HEK293 (cell line): ENCODE measurements around the gene CYP27B1.
A peak's percentile ranks its signal among the peaks of the same experiment; 100 is the strongest.

Source experiments
- HIC1 ChIP-seq: fragments of 450-650 bp; formaldehyde crosslinking; IDR thresholded peaks from 2 replicates; pipeline ENCODE4 v1.5.1; 2016; ENCODE audit warnings: missing biosample characterization, missing genetic modification characterization
- HOXC10 ChIP-seq: sonication (generic); formaldehyde crosslinking; IDR thresholded peaks from 2 replicates; pipeline ENCODE4 v1.8.1; 2023; ENCODE audit warnings: mild to moderate bottlenecking, missing genetic modification reagents
- KLF8 ChIP-seq: fragments of 450-650 bp; formaldehyde crosslinking; IDR thresholded peaks from 2 replicates; pipeline ENCODE4 v1.5.1; 2016; ENCODE audit warnings: missing biosample characterization, missing genetic modification characterization
- SP7 ChIP-seq: fragments of 450-650 bp; formaldehyde crosslinking; IDR thresholded peaks from 2 replicates; pipeline ENCODE4 v1.5.1; 2016; ENCODE audit warnings: missing biosample characterization, missing genetic modification characterization
- TSHZ1 ChIP-seq: fragments of 450-650 bp; formaldehyde crosslinking; IDR thresholded peaks from 2 replicates; pipeline ENCODE4 v1.5.1; 2016; ENCODE audit warnings: missing biosample characterization, missing genetic modification characterization, borderline replicate concordance
- YY2 ChIP-seq: fragments of 450-650 bp; formaldehyde crosslinking; IDR thresholded peaks from 2 replicates; pipeline ENCODE4 v1.5.1; 2016; ENCODE audit warnings: missing biosample characterization, missing genetic modification characterization
- ZBTB1 ChIP-seq: fragments of 450-650 bp; formaldehyde crosslinking; IDR thresholded peaks from 2 replicates; pipeline ENCODE4 v1.5.1; 2016; ENCODE audit warnings: missing biosample characterization, missing genetic modification characterization
- ZNF10 ChIP-seq: fragments of 450-650 bp; formaldehyde crosslinking; IDR thresholded peaks from 2 replicates; pipeline ENCODE4 v1.5.1; 2017; ENCODE audit warnings: missing biosample characterization, missing genetic modification characterization
- ZNF138 ChIP-seq: fragments of 450-650 bp; formaldehyde crosslinking; IDR thresholded peaks from 2 replicates; pipeline ENCODE4 v1.5.1; 2016; ENCODE audit warnings: missing biosample characterization, missing genetic modification characterization, borderline replicate concordance
- ZNF140 ChIP-seq: fragments of 450-650 bp; formaldehyde crosslinking; IDR thresholded peaks from 2 replicates; pipeline ENCODE4 v1.5.1; 2016; ENCODE audit warnings: missing biosample characterization, missing genetic modification characterization
- ZNF2 ChIP-seq: fragments of 450-650 bp; formaldehyde crosslinking; IDR thresholded peaks from 2 replicates; pipeline ENCODE4 v1.5.1; 2016; ENCODE audit warnings: missing biosample characterization, missing genetic modification characterization
- ZNF211 ChIP-seq: fragments of 450-650 bp; formaldehyde crosslinking; IDR thresholded peaks from 2 replicates; pipeline ENCODE4 v1.5.1; 2016; ENCODE audit warnings: low read depth, missing biosample characterization, missing genetic modification characterization
- ZNF24 ChIP-seq: fragments of 450-650 bp; formaldehyde crosslinking; IDR thresholded peaks from 2 replicates; pipeline ENCODE4 v1.5.1; 2016; ENCODE audit warnings: missing biosample characterization, missing genetic modification characterization
- ZNF292 ChIP-seq: fragments of 450-650 bp; formaldehyde crosslinking; IDR thresholded peaks from 2 replicates; pipeline ENCODE4 v1.5.1; 2016; ENCODE audit warnings: low read depth, missing biosample characterization, missing genetic modification characterization, borderline replicate concordance
- ZNF335 ChIP-seq: fragments of 450-650 bp; formaldehyde crosslinking; conservative IDR thresholded peaks from 2 replicates; pipeline ENCODE4 v1.5.1; 2016; ENCODE audit warnings: missing biosample characterization, missing genetic modification characterization
- ZNF341 ChIP-seq: fragments of 450-650 bp; formaldehyde crosslinking; IDR thresholded peaks from 2 replicates; pipeline ENCODE4; 2016; ENCODE audit warnings: low read depth, missing biosample characterization, missing genetic modification characterization
- ZNF350 ChIP-seq: fragments of 450-650 bp; formaldehyde crosslinking; IDR thresholded peaks from 2 replicates; pipeline ENCODE4 v1.5.0; 2017; ENCODE audit warnings: missing biosample characterization, mild to moderate bottlenecking, missing genetic modification characterization
- ZNF354C ChIP-seq: fragments of 450-650 bp; formaldehyde crosslinking; IDR thresholded peaks from 2 replicates; pipeline ENCODE4 v1.5.1; 2016; ENCODE audit warnings: missing biosample characterization, missing genetic modification characterization, low read depth, borderline replicate concordance
- ZNF404 ChIP-seq: fragments of 450-650 bp; formaldehyde crosslinking; IDR thresholded peaks from 2 replicates; pipeline ENCODE4 v1.5.1; 2017; ENCODE audit warnings: missing biosample characterization, missing genetic modification characterization
- ZNF473 ChIP-seq: fragments of 450-650 bp; formaldehyde crosslinking; IDR thresholded peaks from 2 replicates; pipeline ENCODE4 v1.5.1; 2017; ENCODE audit warnings: missing biosample characterization, missing genetic modification characterization
- ZNF48 ChIP-seq: fragments of 450-650 bp; formaldehyde crosslinking; IDR thresholded peaks from 2 replicates; pipeline ENCODE4 v1.5.1; 2016; ENCODE audit warnings: missing biosample characterization, missing genetic modification characterization
- ZNF510 ChIP-seq: fragments of 450-650 bp; formaldehyde crosslinking; IDR thresholded peaks from 2 replicates; pipeline ENCODE4 v1.5.1; 2018; ENCODE audit warnings: mild to moderate bottlenecking, missing genetic modification characterization, missing biosample characterization; ENCODE audit not compliant: insufficient replicate concordance
- ZNF530 ChIP-seq: fragments of 450-650 bp; formaldehyde crosslinking; IDR thresholded peaks from 2 replicates; pipeline ENCODE4 v1.5.1; 2016; ENCODE audit warnings: low read depth, missing biosample characterization, missing genetic modification characterization
- ZNF571 ChIP-seq: fragments of 450-650 bp; formaldehyde crosslinking; IDR thresholded peaks from 2 replicates; pipeline ENCODE4 v1.5.0; 2017; ENCODE audit warnings: missing biosample characterization, missing genetic modification characterization
- ZNF580 ChIP-seq: fragments of 450-650 bp; formaldehyde crosslinking; IDR thresholded peaks from 2 replicates; pipeline ENCODE4 v1.5.1; 2016; ENCODE audit warnings: missing biosample characterization, missing genetic modification characterization
- ZNF629 ChIP-seq: fragments of 450-650 bp; formaldehyde crosslinking; IDR thresholded peaks from 2 replicates; pipeline ENCODE4 v1.5.1; 2017; ENCODE audit warnings: missing biosample characterization, missing genetic modification characterization
- ZNF660 ChIP-seq: fragments of 450-650 bp; IDR thresholded peaks from 2 replicates; pipeline ENCODE4 v1.5.1; 2018; ENCODE audit warnings: missing biosample characterization, mild to moderate bottlenecking, missing genetic modification characterization
- TF ChIP-seq, protein P1 (sequence below): fragments of 450-650 bp; formaldehyde crosslinking; IDR thresholded peaks from 2 replicates; pipeline ENCODE4 v1.5.1; 2016; ENCODE audit warnings: missing biosample characterization, missing genetic modification characterization
- TF ChIP-seq, protein P2 (sequence below): fragments of 450-650 bp; formaldehyde crosslinking; optimal IDR thresholded peaks from 2 replicates; pipeline ENCODE3; 2016; ENCODE audit warnings: missing biosample characterization, mild to moderate bottlenecking, missing genetic modification characterization

The CYP27B1 gene

GRCh38 chr12:57782608-57783465 lies 16.0 kb upstream of the CYP27B1 start, which contains the start of gene TSFM (continued):
- TF ChIP-seq HIC1 (tag by site-specific recombination) (0 out of 2 replicates have a peak, but pooled peaks have one; percentile 43), ZNF211 (tag by site-specific recombination) (no peak), ZNF350 (tag by site-specific recombination) (no peak), ZNF404 (tag by site-specific recombination) (no peak), ZNF580 (tag by site-specific recombination) (peak; percentile 95), ZNF138 (0 out of 2 replicates have a peak, but pooled peaks have one; percentile 12), ZNF341 (tag by site-specific recombination) (peak; percentile 42; the same call in 1 of the 2 replicates), ZNF629 (tag by site-specific recombination) (peak; percentile 87), ZNF335 (tag by site-specific recombination) (peak; percentile 89), TSHZ1 (tag by site-specific recombination) (no peak), ZNF140 (tag by site-specific recombination) (no peak), ZNF354C (tag by site-specific recombination) (no peak), ZNF473 (tag by site-specific recombination) (0 out of 2 replicates have a peak, but pooled peaks have one; percentile 30), HOXC10 (CRISPR knock-in tag) (no peak), ZNF2 (tag by site-specific recombination) (peak; percentile 96), ZNF10 (tag by site-specific recombination) (peak; percentile 74), KLF8 (tag by site-specific recombination) (peak; percentile 89), ZBTB1 (tag by site-specific recombination) (peak; percentile 85; the same call in 1 of the 2 replicates), ZNF660 (tag by site-specific recombination) (peak; percentile 98), ZNF530 (no peak), YY2 (peak; percentile 67), ZNF292 (tag by site-specific recombination) (no peak), ZNF48 (tag by site-specific recombination) (no peak), ZNF571 (no peak), ZNF24 (tag by site-specific recombination) (peak; percentile 91), SP7 (peak; percentile 93), ZNF510 (tag by site-specific recombination) (no peak)
- TF ChIP-seq, protein P1, sequence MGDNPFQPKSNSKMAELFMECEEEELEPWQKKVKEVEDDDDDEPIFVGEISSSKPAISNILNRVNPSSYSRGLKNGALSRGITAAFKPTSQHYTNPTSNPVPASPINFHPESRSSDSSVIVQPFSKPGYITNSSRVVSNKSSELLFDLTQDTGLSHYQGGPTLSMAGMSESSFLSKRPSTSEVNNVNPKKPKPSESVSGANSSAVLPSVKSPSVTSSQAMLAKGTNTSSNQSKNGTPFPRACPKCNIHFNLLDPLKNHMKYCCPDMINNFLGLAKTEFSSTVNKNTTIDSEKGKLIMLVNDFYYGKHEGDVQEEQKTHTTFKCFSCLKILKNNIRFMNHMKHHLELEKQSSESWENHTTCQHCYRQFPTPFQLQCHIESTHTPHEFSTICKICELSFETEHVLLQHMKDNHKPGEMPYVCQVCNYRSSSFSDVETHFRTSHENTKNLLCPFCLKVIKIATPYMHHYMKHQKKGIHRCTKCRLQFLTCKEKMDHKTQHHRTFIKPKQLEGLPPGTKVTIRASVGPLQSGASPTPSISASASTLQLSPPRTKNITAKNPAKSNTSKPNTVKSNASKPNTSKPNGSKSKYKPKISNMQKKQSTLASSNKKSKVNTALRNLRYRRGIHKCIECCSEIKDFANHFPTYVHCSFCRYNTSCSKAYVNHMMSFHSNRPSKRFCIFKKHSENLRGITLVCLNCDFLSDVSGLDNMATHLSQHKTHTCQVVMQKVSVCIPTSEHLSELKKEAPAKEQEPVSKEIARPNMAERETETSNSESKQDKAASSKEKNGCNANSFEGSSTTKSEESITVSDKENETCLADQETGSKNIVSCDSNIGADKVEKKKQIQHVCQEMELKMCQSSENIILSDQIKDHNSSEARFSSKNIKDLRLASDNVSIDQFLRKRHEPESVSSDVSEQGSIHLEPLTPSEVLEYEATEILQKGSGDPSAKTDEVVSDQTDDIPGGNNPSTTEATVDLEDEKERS (tag by site-specific recombination): peak; percentile 78; the same call in 1 of the 2 replicates
- TF ChIP-seq, protein P2, sequence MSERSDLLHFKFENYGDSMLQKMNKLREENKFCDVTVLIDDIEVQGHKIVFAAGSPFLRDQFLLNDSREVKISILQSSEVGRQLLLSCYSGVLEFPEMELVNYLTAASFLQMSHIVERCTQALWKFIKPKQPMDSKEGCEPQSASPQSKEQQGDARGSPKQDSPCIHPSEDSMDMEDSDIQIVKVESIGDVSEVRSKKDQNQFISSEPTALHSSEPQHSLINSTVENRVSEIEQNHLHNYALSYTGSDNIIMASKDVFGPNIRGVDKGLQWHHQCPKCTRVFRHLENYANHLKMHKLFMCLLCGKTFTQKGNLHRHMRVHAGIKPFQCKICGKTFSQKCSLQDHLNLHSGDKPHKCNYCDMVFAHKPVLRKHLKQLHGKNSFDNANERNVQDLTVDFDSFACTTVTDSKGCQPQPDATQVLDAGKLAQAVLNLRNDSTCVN (tag by site-specific recombination): peak; percentile 81
